ENCODE data around the gene PPM1H. TPM values are rescaled to one million over a fixed set of nuclear protein-coding genes. Genes with fewer than 3 reads are reported as not detected.

The PPM1H gene
- total RNA-seq, 1 experiment from 2014 or later = 37.1 TPM

GRCh38 chr12:62689042-62689839 lies 245.7 kb downstream of the PPM1H start (continued):
- TF ChIP-seq AR (CRISPR knock-in tag; IDR thresholded peaks at IDR 0.05) = no peak
- no peak for TF ChIP-seq E2F5 (CRISPR knock-in tag; IDR thresholded peaks at IDR 0.05)
- TF ChIP-seq PREB (CRISPR knock-in tag; IDR thresholded peaks at IDR 0.05; ENCODE audit: borderline replicate concordance) = no peak
- TF ChIP-seq ZMAT4 (CRISPR knock-in tag; IDR thresholded peaks at IDR 0.05) = no peak
- no peak for TF ChIP-seq IRF2 (CRISPR knock-in tag; IDR thresholded peaks at IDR 0.05; ENCODE audit: borderline replicate concordance, low read depth)
- TF ChIP-seq ZNF396 (CRISPR knock-in tag; IDR thresholded peaks at IDR 0.05; ENCODE audit: borderline replicate concordance) = no peak
- TF ChIP-seq ATF3 (CRISPR knock-in tag; conservative IDR thresholded peaks at IDR 0.05) = no peak
- no peak for TF ChIP-seq CDX4 (CRISPR knock-in tag; IDR thresholded peaks at IDR 0.05; ENCODE audit: borderline replicate concordance)
- TF ChIP-seq ZNF263 (CRISPR knock-in tag; IDR thresholded peaks at IDR 0.05; ENCODE audit: low read depth) = no peak
- TF ChIP-seq ELF4 (CRISPR knock-in tag; IDR thresholded peaks at IDR 0.05; ENCODE audit: low read depth) = no peak
- no peak for TF ChIP-seq ZNF121 (CRISPR knock-in tag; IDR thresholded peaks at IDR 0.05)

GRCh38 chr12:62686938-62687337 lies 248.0 kb downstream of the PPM1H start:
- H3K27ac Mint-ChIP-seq = no peak overlapping the region
- H3K4me3 Mint-ChIP-seq = no peak overlapping the region
- no peaks in the 10 kb centered on the region for H3K27me3 Mint-ChIP-seq (ENCODE audit: low read depth)
- peaks cover 33% of the 10 kb centered on the region for H3K36me3 Mint-ChIP-seq
- ChIA-PET CTCF (no interaction called here), POLR2A (no interaction called here)
- DNase-seq (ENCODE audit: low spot score) = no peak
- peaks cover 35% of the 10 kb centered on the region for H3K4me1 Mint-ChIP-seq
- ATAC-seq = no peak
- TF ChIP-seq ESRRA (CRISPR knock-in tag; IDR thresholded peaks at IDR 0.05; ENCODE audit: borderline replicate concordance) (no peak), ZNF281 (CRISPR knock-in tag; IDR thresholded peaks at IDR 0.05) (no peak), ZNF263 (CRISPR knock-in tag; IDR thresholded peaks at IDR 0.05; ENCODE audit: low read depth) (no peak), ZMAT4 (CRISPR knock-in tag; IDR thresholded peaks at IDR 0.05) (no peak), SMAD3 (CRISPR knock-in tag; IDR thresholded peaks at IDR 0.05; ENCODE audit: borderline replicate concordance) (no peak), MYBL2 (CRISPR knock-in tag; IDR thresholded peaks at IDR 0.05) (no peak), SOX15 (CRISPR knock-in tag; IDR thresholded peaks at IDR 0.05) (no peak), FOXJ3 (CRISPR knock-in tag; IDR thresholded peaks at IDR 0.05; ENCODE audit: borderline replicate concordance) (no peak), EMX1 (CRISPR knock-in tag; IDR thresholded peaks at IDR 0.05) (no peak)
- no peaks in the 10 kb centered on the region for H3K9me3 Mint-ChIP-seq

All from WTC11 (cell line).